Astrocyte of the hippocampus (primary cell): Measurements from ENCODE around the gene PRR18.
A peak's percentile ranks its signal among the peaks of the same experiment; 100 is the strongest.

ENCODE experiments used
- DNase-seq: peaks from one replicate; pipeline ENCODE4 v3.0.0; 2011; ENCODE audit warnings: low read depth, low spot score

The PRR18 gene

DNA sequence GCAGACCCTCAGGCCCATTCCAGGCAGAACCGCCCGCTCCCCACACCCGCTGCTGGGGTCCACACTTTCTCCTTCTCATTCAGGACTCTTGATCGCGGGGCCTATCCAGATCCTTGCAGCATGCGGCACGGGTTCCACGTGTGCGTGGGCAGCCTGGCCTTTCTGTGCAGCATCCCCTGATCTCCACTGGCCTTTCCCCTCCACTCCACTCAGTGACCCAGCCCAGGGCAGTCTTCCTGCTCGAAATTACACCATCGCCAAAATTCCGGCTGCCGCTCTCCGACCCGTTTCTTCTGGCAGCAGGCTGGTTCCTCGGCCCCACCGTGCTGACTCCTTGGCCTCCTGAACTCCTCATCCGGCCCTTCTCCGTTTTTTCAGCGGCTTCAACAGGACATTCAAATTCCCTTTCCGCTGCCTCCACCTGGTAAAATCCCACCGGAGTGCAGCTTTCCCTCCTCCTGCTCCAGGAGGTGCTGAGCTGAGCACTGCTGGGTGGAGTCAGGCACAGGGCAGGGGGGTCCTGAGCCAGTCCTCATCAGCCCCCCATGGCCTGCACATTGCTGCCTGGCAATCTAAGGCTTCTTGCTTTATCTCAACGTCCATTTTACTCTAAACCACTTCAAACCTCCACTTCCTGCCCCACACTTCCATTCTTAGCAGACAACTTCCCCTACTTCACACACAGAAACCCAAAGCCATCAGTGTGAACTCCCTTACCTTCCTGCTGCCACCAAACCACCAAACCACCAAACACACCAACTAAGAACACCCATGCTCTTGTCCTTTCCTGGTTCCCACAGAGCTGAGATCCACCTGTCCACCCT, 25.2 kb upstream of the PRR18 start:
- no peak for DNase-seq

DNA sequence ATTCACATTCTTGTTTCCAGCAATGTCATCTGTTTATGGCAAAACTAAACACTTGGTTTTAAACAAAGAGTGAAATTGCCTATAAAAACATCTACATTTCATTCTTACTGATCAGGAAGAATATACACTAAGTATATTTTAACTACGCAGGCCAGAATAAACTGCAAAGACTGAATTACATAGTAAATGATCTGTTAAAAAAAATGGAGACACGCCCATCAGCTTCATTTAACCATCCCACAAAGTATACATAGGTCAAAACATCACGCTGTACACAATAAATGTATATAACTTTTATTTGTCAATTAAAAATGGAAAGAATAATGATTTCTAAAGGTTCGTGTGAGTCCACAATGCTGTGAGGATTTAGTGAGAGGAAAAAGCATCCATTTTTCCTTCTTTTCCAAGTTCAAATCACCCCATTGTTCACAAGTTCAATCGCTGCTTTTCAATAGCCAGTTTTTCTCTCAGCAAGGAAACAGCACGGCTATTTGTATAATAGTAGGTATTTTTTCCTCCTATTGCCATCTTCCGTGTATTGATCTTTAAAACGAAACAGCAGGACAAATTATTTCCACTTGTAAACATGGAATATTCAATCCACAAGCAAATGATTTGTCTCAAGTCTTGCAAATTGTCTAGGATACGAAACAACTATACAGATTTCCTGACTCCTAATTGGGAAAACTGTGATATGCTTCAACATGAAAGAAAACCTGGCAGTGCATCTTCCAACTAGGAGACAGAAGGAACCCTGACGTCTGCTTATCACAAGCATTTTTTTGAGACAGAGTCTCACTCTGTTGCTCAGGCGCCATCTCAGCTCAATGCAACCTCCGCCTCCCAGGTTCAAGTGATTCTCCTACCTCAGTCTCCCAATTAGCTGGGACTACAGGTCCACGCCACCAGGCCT, 23.6 kb upstream of the PRR18 start:
- DNase-seq: no peak

GRCh38 chr6:166330612-166331011, 22.4 kb upstream of the PRR18 start:
- DNase-seq: peak; percentile 40

GRCh38 chr6:166325383-166326042, 17.3 kb upstream of the PRR18 start:
- DNase-seq: no peak

GRCh38 chr6:166323395-166323794, 15.2 kb upstream of the PRR18 start:
- no peak for DNase-seq

GRCh38 chr6:166318649-166319600, 10.7 kb upstream of the PRR18 start:
- DNase-seq: no peak

GRCh38 chr6:166318227-166318626, 10.0 kb upstream of the PRR18 start:
- DNase-seq: no peak

GRCh38 chr6:166317261-166318212, 9.3 kb upstream of the PRR18 start:
- no peak for DNase-seq

- no peak for DNase-seq
Observed at GRCh38 chr6:166315436-166315835, 7.2 kb upstream of the PRR18 start.

DNA sequence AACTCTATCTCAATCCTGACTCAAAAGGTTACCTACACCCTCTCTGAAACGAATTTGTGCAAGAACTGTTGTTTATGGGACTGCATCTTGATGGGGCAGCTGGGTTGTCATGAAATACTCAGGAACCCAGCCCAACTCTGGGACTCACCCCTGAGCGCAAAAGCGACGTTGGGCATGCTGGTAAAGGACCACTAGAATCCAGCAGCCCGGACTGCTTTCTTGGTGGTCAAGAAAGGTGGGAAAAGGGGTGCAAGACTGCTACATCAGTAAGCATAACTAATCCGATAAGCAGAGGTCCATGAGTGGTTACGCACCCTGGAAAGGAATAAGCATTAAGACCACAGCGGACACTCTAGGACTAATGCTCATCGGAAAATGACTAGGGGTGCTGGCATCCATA, 6.3 kb upstream of the PRR18 start:
- no peak for DNase-seq

- peak; percentile 32 for DNase-seq
Observed at GRCh38 chr6:166313255-166314070, 5.3 kb upstream of the PRR18 start.

- DNase-seq: no peak
Observed at GRCh38 chr6:166312832-166313231, 4.6 kb upstream of the PRR18 start.

GRCh38 chr6:166310634-166311033, 2.4 kb upstream of the PRR18 start:
- DNase-seq: no peak

DNA sequence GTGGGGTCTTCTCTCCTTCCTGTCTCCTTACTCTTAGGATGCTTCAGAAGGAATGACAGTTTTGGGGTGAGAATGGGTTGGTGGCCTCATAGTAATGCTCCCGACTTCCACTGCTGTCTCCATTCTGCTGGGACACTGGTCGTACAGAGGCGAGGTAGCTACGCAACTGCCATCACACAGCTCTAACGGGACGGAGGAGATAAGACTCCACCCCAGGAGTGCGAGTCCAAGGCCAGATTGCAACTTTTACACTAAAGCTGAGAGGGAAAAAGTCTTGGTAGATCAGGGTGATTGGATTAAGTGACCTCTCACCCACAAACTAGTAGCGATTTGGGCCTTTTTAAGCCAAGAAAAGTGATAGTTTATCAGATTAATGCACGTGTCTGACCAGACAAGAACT, 1.8 kb upstream of the PRR18 start:
- no peak for DNase-seq

- DNase-seq: no peak
Observed at GRCh38 chr6:166308769-166309589, 787 bp upstream of the PRR18 start.

DNA sequence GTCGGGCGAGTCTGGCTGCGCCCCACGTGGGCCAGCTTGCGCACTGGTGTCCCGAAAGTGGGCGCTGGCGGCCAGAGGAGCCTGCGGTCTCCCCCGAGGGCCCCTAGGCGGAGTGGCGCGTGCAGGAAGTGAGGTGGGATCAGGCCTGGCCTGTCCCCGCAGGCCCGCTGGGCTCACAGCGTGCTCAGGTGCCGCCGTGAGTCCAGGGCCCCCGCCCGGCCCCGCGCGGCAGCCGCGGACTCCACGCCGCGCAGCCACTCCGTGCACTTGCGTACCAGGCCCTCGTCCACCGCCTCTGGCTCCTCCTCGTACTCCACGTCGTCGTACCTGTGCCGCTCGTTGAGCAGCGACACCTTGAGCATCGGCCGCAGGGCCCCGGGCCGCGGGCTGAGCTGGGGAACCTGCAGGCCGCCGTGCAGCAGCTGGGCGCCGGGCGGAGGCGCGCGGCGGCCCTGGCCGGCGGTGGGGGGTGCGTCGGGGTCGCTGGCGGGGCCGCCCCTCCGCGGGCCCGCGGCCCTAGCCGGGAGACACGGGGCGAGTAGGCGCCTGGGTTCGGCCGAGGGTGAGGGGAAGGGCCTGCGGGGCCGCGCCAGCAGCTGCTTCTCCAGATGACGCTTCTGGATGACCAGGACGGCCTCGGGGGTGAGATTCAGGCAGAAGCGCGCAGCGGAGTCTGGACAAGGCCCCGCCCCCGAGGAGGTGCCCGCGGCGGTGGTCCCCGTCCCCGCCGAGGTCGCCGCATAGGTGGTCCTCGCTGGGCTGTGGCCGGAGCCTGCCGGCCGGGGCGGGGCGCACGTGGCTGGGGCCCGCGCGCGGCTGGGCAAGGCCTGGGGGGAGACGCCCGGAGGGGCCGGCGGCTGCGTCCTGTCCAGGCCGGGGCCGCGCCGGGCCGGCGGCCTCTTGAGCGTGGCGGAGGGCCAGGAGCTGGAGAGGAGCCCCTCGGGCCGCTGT, 835 bp downstream of the PRR18 start:
- peak; percentile 46 for DNase-seq
